Neuronal stem cell (in vitro differentiated cells): Measurements from ENCODE around the gene TSR3.

Source experiments
- DNase-seq: peaks from one replicate; pipeline ENCODE4 v3.0.0-alpha.2; 2013; ENCODE audit warnings: low spot score
- H2AFZ ChIP-seq: one replicate; pipeline ENCODE4 v1.6.1; 2013; ENCODE audit warnings: mild to moderate bottlenecking, low read length, inconsistent platforms
- H2AK5ac ChIP-seq: 2 replicates; pipeline ENCODE4 v1.6.1; 2013; ENCODE audit warnings: low read depth, mild to moderate bottlenecking, inconsistent platforms, low read length, moderate library complexity, mixed read lengths
- H2BK120ac ChIP-seq: 2 replicates; pipeline ENCODE4 v1.6.1; 2013; ENCODE audit warnings: low read depth, mild to moderate bottlenecking, inconsistent platforms, low read length, moderate library complexity, mixed read lengths
- H2BK12ac ChIP-seq: one replicate; pipeline ENCODE4 v1.6.1; 2013; ENCODE audit warnings: low read length, inconsistent platforms
- H2BK15ac ChIP-seq: 2 replicates; pipeline ENCODE4 v1.6.1; 2013; ENCODE audit warnings: mild to moderate bottlenecking, low read length, inconsistent platforms, mixed read lengths
- H2BK5ac ChIP-seq: one replicate; pipeline ENCODE4 v1.6.1; 2013; ENCODE audit warnings: inconsistent platforms, mild to moderate bottlenecking, low read length, moderate library complexity
- H3K14ac ChIP-seq: one replicate; pipeline ENCODE4 v1.6.1; 2013; ENCODE audit warnings: low read length, inconsistent platforms
- H3K18ac ChIP-seq: 2 replicates; pipeline ENCODE4 v1.6.1; 2013; ENCODE audit warnings: low read length, inconsistent platforms
- H3K23ac ChIP-seq: 2 replicates; pipeline ENCODE4 v1.6.1; 2013; ENCODE audit warnings: low read depth, mild to moderate bottlenecking, mixed read lengths, low read length, inconsistent platforms; ENCODE audit not compliant: poor library complexity
- H3K27ac ChIP-seq: replicated peaks from 3 replicates; pipeline ENCODE4 v1.5.1; 2013; ENCODE audit warnings: low read length, inconsistent platforms
- H3K27me3 ChIP-seq, 3 experiments: 2 replicates each; pipeline ENCODE4 v1.6.1; 2013; ENCODE audit warnings: low read length in 3 of 3, mild to moderate bottlenecking in 2 of 3, inconsistent platforms in 1 of 3, low read depth in 1 of 3, mixed read lengths in 1 of 3, moderate library complexity in 1 of 3; ENCODE audit not compliant: control insufficient read depth in 3 of 3, insufficient read depth in 3 of 3
- H3K36me3 ChIP-seq, 2 donors: replicated peaks in 1 of 2; 2 replicates each; pipeline ENCODE4 v1.6.1; 2013; ENCODE audit warnings: low read length in 2 of 2; ENCODE audit not compliant: control insufficient read depth in 2 of 2, insufficient read depth in 2 of 2
- H3K4ac ChIP-seq: 2 replicates; pipeline ENCODE4 v1.6.1; 2013; ENCODE audit warnings: inconsistent platforms, mild to moderate bottlenecking, low read length, moderate library complexity
- H3K4me1 ChIP-seq, 2 donors: 1 replicate in 1 of 2; 2 replicates in 1 of 2; pipeline ENCODE4 v1.6.1; 2013; ENCODE audit warnings: low read length in 2 of 2, low read depth in 1 of 2; ENCODE audit not compliant: control insufficient read depth in 2 of 2, insufficient read depth in 1 of 2
- H3K4me2 ChIP-seq: one replicate; pipeline ENCODE4 v1.6.1; 2013; ENCODE audit warnings: mild to moderate bottlenecking, low read length, inconsistent platforms; ENCODE audit not compliant: insufficient read depth, poor library complexity, severe bottlenecking
- H3K4me3 ChIP-seq, 2 donors: 2 replicates each; pipeline ENCODE4 v1.5.1; 2013; ENCODE audit warnings: low read length in 2 of 2, mild to moderate bottlenecking in 2 of 2, inconsistent platforms in 1 of 2, moderate library complexity in 1 of 2
- H3K79me1 ChIP-seq: one replicate; pipeline ENCODE4 v1.6.1; 2013; ENCODE audit warnings: low read depth, mild to moderate bottlenecking, inconsistent platforms, low read length, moderate library complexity
- H3K9ac ChIP-seq: one replicate; pipeline ENCODE4 v1.6.1; 2013; ENCODE audit warnings: mild to moderate bottlenecking, low read depth, low read length, inconsistent platforms; ENCODE audit not compliant: poor library complexity
- H3K9me3 ChIP-seq, 2 donors: replicated peaks in 1 of 2; 2 replicates each; pipeline versions ENCODE3 to v1.6.1; 2013; ENCODE audit warnings: low read length in 2 of 2, mild to moderate bottlenecking in 2 of 2, inconsistent platforms in 1 of 2, low read depth in 1 of 2, mixed read lengths in 1 of 2, moderate library complexity in 1 of 2; ENCODE audit not compliant: control insufficient read depth in 2 of 2, insufficient read depth in 1 of 2
- H4K8ac ChIP-seq: one replicate; pipeline ENCODE4 v1.6.1; 2013; ENCODE audit warnings: low read depth, mild to moderate bottlenecking, inconsistent platforms, low read length, moderate library complexity
- H4K91ac ChIP-seq: one replicate; pipeline ENCODE4 v1.6.1; 2013; ENCODE audit warnings: low read length, low read depth, mild to moderate bottlenecking, inconsistent platforms; ENCODE audit not compliant: poor library complexity
- WGBS, 2 donors: extraction: QIAGEN DNeasy Blood & Tissue Kit; methylation state at CpG; one replicate each; pipeline ENCODE4 v1.1.7; 2013; ENCODE audit warnings: missing lambda C conversion rate in 2 of 2, mixed read lengths in 1 of 2; ENCODE audit not compliant: insufficient read length in 2 of 2, insufficient replicate concordance in 1 of 2; ENCODE audit errors: extremely low coverage in 2 of 2; 5-methylcytosine and 5-hydroxymethylcytosine counted together

The TSR3 gene

DNA sequence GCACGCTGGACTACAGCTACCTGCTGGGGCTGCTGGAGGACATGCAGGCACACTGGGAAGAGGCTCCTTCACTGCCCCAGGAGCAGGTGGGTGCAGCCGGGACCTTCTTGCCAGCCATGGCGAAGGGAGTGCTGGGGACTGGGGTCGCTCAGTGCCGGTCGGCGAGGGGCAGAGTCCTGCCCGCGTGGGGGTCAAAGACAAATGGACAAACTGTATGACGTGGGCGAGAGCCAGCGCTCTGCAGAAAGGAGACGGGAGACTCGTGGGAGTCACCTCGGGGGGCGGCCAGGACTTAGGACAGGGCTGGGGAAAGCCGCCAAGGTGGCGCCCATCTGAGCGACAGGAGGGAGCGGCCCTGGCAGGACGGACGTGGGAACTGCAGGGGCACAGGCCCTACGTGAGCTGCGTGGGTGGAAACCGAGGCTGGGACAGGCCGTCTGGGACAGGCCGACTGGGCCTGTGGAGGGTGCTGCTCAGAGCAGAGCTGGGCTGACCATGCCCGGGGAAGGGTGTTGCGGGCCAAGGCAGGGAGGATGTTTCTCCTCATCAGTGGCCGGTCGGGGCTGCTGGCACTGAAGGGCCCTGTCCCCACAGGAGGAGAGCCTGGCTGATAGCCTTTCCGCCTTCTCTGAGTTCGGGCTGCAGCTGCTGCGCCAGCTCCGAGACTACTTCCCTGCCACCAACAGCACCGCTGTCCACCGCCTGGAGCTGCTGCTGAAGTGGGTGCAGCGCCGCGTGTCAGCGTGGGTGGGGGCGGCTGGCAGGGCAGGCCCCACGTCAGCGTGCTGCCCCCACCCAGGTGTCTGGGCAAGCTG, 8.0 kb downstream of the TSR3 start:
- Histone ChIP-seq H3K9ac (peak overlapping the region; percentile 84), H3K4me1 (peaks cover 0 to 11% of the 10 kb centered on the region in 2 donors), H3K79me1 (peaks cover 4% of the 10 kb centered on the region), H3K23ac (peak overlapping the region; percentile 95), H3K9me3 (no peaks in the 10 kb centered on the region), H4K8ac (peak overlapping the region; percentile 43), H3K14ac (peak overlapping the region; percentile 94), H4K91ac (peak overlapping the region; percentile 30), H3K4ac (peak overlapping the region; percentile 53), H2BK15ac (peak overlapping the region; percentile 5), H2BK5ac (peak overlapping the region; percentile 82), H2BK120ac (peak overlapping the region; percentile 18), H2AK5ac (peak overlapping the region; percentile 15), H3K4me3 (peak overlapping the region in 1 of 2 donors; percentile 73), H2BK12ac (peak overlapping the region; percentile 58), H3K18ac (peak overlapping the region; percentile 92), H3K27ac (no peak overlapping the region), H3K4me2 (peak overlapping the region; percentile 93), H2AFZ (no peak overlapping the region), H3K27me3 (peaks cover 0 to 14% (median 0%) of the 10 kb centered on the region in 3 experiments), H3K36me3 (peaks cover 0 to 57% of the 10 kb centered on the region in 2 donors)
- WGBS, 2 donors = no CpG with 5 or more reads among the region's 44 CpGs
- no peak for DNase-seq

DNA sequence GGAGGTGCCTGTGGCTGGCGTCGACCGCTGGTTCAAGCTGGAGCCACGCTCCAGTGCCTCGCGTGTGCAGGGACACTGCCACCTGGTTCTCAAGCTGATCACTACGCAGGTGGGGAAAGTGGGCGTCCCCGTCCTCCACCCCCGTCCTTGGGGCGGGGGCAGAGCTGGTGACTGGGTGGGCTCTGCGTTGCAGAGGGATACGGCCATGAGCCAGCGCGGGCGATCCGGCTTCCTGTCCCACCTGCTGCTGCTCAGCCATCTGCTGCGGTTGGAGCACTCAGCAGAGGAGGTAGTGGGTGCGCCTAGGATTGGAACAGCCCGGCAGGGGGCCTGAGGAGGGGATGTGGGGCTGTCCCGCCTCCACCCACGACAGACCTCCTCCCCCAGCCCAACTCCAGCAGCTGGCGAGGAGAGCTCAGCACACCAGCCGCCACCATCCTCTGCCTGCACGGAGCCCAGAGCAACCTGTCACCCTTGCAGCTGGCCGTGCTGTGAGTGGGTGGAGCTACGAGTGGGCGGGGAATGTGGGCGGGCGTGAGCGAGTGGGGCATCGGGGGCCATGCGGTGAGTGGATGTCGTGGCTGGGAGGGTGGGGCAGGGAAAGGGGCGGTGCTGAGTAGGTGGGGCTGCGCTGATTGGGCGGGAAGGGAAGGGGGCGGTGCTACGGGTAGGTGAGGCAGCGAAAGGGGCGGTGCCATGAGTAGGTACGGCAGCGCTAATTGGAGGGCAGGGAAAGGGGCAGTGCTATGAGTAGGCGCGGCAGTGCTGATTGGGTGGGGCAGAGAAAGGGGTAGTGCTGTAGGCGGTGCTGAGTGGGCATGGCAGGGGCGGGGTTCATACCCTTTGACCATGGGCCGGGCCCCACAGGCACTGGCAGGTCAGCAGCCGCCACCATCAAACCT, 8.9 kb downstream of the TSR3 start:
- H4K91ac ChIP-seq = no peak overlapping the region
- H2BK15ac ChIP-seq = peak overlapping the region; percentile 14
- peak overlapping the region; percentile 23 for H4K8ac ChIP-seq
- no peak overlapping the region for H2AK5ac ChIP-seq
- H3K27me3 ChIP-seq = peaks cover 0 to 14% (median 0%) of the 10 kb centered on the region in 3 experiments
- H2BK120ac ChIP-seq = no peak overlapping the region
- H3K4me2 ChIP-seq = peak overlapping the region; percentile 93
- H3K9ac ChIP-seq = peak overlapping the region; percentile 84
- H3K79me1 ChIP-seq = no peaks in the 10 kb centered on the region
- peaks cover 0 to 48% of the 10 kb centered on the region in 2 donors for H3K36me3 ChIP-seq
- peaks cover 4 to 11% of the 10 kb centered on the region in 2 donors for H3K4me1 ChIP-seq
- peak overlapping the region; percentile 94 for H3K14ac ChIP-seq
- no peaks in the 10 kb centered on the region for H3K9me3 ChIP-seq
- peak overlapping the region; percentile 34 for H2BK12ac ChIP-seq
- peak; percentile 96 for DNase-seq
- no peak overlapping the region for H3K27ac ChIP-seq
- peak overlapping the region; percentile 74 for H3K18ac ChIP-seq
- no peak overlapping the region for H2AFZ ChIP-seq
- peak overlapping the region in 1 of 2 donors; percentile 73 for H3K4me3 ChIP-seq
- H3K4ac ChIP-seq = no peak overlapping the region
- peak overlapping the region; percentile 95 for H3K23ac ChIP-seq
- no CpG with 5 or more reads among the region's 49 CpGs for WGBS, 2 donors
- H2BK5ac ChIP-seq = peak overlapping the region; percentile 93

DNA sequence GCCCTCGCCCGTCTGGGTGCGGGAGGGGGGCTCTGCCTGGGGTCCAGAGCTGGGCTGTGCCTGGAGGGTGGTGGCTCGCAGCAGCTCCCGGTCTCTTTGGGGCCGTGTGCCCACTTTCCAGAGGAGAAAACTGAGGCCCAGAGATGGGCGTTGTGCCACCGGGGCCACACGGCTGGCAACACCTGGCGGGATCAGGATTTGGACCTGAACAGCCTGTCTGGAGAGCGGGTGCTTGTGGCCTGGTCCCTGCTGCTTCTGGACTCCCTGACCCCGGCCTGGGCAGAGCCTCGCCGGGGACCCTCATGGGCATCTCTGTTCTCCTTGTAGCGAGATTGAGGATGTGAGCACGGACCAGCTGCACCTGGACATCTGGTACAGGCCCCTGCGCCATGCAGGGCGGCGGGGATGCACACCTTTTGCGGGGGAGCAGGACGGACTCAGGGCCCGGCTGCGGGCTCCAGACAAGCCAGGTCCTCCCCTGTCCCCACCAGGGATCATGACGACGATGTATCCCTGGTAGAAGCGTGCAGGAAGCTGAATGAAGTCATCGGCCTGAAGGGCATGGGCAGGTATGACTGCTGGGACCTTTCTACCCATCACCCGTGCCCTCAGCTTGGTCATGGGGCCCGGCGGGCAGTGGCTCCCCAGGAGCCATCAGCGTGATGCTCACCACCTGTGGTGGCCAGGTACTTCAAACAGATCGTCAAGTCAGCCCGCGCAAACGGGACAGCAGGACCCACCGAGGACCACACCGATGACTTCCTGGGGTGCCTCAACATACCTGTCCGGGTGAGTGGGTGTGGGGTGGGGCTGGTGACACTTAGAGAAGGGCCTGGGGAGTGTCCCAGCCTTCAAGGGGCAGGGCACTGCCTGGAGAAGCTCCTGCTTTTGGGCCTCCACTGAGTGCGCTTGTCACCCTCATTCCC, 9.9 kb downstream of the TSR3 start:
- peak overlapping the region; percentile 30 for H3K9ac ChIP-seq
- H2BK5ac ChIP-seq = peak overlapping the region; percentile 93
- H3K4me1 ChIP-seq = peaks cover 11 to 13% of the 10 kb centered on the region in 2 donors
- peaks cover 0 to 16% (median 0%) of the 10 kb centered on the region in 3 experiments for H3K27me3 ChIP-seq
- peak overlapping the region; percentile 46 for H2AK5ac ChIP-seq
- H3K79me1 ChIP-seq = no peaks in the 10 kb centered on the region
- H3K4me2 ChIP-seq = no peak overlapping the region
- peak overlapping the region; percentile 38 for H3K14ac ChIP-seq
- H2AFZ ChIP-seq = no peak overlapping the region
- peak overlapping the region; percentile 91 for H3K23ac ChIP-seq
- no peak overlapping the region for H2BK12ac ChIP-seq
- no peak overlapping the region for H4K8ac ChIP-seq
- DNase-seq = no peak
- H3K27ac ChIP-seq = no peak overlapping the region
- peak overlapping the region; percentile 58 for H2BK15ac ChIP-seq
- H3K9me3 ChIP-seq = no peaks in the 10 kb centered on the region
- peaks cover 0 to 39% of the 10 kb centered on the region in 2 donors for H3K36me3 ChIP-seq
- no peak overlapping the region for H2BK120ac ChIP-seq
- WGBS, 2 donors = no CpG with 5 or more reads among the region's 39 CpGs
- H3K4me3 ChIP-seq = no peak overlapping the region
- H3K18ac ChIP-seq = peak overlapping the region; percentile 74
- no peak overlapping the region for H3K4ac ChIP-seq
- H4K91ac ChIP-seq = no peak overlapping the region
